GM23338 (cell line): ENCODE results near the gene DLG5.

ENCODE experiments used
- EZH2 ChIP-seq: fragments of 200-600 bp; sonication (generic); IDR thresholded peaks from one replicate; pipeline ENCODE4 v1.8.0; 2017; ENCODE audit warnings: antibody characterized with exemption, mild to moderate bottlenecking, low read depth; ENCODE audit not compliant: unreplicated experiment
- POLR2AphosphoS5 ChIP-seq: IDR thresholded peaks from 2 replicates; pipeline ENCODE4 v1.6.1; 2016; ENCODE audit warnings: antibody characterized with exemption, low read depth
- TF ChIP-seq, protein P1 (sequence below), 2 experiments: fragments of 200-600 bp in 1 of 2; sonication (generic) in 1 of 2; conservative IDR thresholded peaks; 2 replicates each; pipeline versions ENCODE4 v1.5.1 to v1.6.1; 2016 to 2017; ENCODE audit warnings: antibody characterized with exemption in 2 of 2, low read depth in 2 of 2, mild to moderate bottlenecking in 2 of 2, moderate library complexity in 1 of 2

DNA sequence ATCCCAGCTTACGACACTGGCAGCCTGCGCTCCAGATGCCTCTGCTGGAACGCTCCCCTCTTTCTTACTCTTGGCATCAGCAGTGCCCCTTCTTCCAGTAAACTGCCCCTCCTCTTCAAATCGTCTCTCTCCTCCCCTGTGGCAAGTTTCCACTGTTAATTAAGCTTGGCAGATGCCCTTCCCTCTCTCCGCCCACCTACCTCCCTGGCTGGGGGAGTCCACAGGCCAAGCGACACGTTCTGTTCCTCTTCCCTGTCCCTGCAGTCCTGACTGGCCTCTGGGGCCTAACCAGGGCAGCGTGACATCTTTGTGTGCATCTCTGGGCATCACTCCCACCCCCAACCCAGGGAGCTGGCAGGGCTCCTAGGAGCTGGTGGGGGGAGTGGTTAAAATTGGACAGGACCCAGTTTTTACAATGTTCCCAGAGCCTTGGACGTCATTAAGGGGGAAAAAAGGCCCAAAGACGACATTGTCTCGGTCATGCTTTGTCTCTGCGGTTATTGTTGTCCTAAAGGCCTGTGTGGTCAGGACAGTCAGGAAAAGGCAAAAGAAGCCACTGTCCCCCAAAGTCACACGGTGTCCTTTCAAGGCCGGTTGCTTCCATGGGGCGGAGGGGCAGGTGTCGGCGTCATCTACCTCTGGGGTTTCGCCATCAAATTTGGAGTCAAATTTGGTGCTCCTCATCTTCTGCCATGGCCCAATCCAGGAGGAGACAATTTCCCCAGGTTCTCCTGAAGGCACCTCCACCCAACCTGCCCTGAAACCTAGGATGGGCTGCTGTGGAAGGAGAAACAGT, 54.2 kb downstream of the DLG5 start:
- TF ChIP-seq EZH2 (no peak), POLR2AphosphoS5 (no peak)
- TF ChIP-seq, protein P1, sequence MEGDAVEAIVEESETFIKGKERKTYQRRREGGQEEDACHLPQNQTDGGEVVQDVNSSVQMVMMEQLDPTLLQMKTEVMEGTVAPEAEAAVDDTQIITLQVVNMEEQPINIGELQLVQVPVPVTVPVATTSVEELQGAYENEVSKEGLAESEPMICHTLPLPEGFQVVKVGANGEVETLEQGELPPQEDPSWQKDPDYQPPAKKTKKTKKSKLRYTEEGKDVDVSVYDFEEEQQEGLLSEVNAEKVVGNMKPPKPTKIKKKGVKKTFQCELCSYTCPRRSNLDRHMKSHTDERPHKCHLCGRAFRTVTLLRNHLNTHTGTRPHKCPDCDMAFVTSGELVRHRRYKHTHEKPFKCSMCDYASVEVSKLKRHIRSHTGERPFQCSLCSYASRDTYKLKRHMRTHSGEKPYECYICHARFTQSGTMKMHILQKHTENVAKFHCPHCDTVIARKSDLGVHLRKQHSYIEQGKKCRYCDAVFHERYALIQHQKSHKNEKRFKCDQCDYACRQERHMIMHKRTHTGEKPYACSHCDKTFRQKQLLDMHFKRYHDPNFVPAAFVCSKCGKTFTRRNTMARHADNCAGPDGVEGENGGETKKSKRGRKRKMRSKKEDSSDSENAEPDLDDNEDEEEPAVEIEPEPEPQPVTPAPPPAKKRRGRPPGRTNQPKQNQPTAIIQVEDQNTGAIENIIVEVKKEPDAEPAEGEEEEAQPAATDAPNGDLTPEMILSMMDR (conservative IDR thresholded peaks at IDR 0.05; ENCODE audit: low read depth in 2 of 2): no peak
